COLO829 (cell line): Measurements from ENCODE around the gene WDR37.

Source experiments
- DNase-seq: peaks from one replicate; pipeline ENCODE4 v3.0.0; 2012; ENCODE audit warnings: low spot score

WDR37 gene

GRCh38 chr10:1074748-1075308 lies 18.6 kb downstream of the WDR37 start:
- no peak for DNase-seq

- no peak for DNase-seq
These were observed 22.5 kb downstream of the WDR37 start for GRCh38 chr10:1078668-1079067.

GRCh38 chr10:1083581-1083980 lies 27.4 kb downstream of the WDR37 start:
- no peak for DNase-seq

GRCh38 chr10:1084011-1084950 lies 28.1 kb downstream of the WDR37 start:
- no peak for DNase-seq

- DNase-seq: no peak
These were observed 29.1 kb downstream of the WDR37 start for GRCh38 chr10:1085258-1085657.

GRCh38 chr10:1086787-1087186 lies 30.6 kb downstream of the WDR37 start:
- no peak for DNase-seq

- DNase-seq: no peak
These were observed 33.0 kb downstream of the WDR37 start for GRCh38 chr10:1089017-1089689.

- DNase-seq: no peak
These were observed 34.5 kb downstream of the WDR37 start for GRCh38 chr10:1090696-1091095.

- DNase-seq: no peak
These were observed 37.5 kb downstream of the WDR37 start for GRCh38 chr10:1093696-1094095.

- DNase-seq: no peak
These were observed 38.2 kb downstream of the WDR37 start for GRCh38 chr10:1094112-1095057.

GRCh38 chr10:1095498-1095897 lies 39.3 kb downstream of the WDR37 start:
- no peak for DNase-seq

- no peak for DNase-seq
These were observed 40.2 kb downstream of the WDR37 start for GRCh38 chr10:1096287-1096889.

- DNase-seq: no peak
These were observed 41.3 kb downstream of the WDR37 start for GRCh38 chr10:1097436-1097835.

GRCh38 chr10:1100143-1100542 lies 44.0 kb downstream of the WDR37 start:
- DNase-seq: no peak

- no peak for DNase-seq
These were observed 44.6 kb downstream of the WDR37 start for GRCh38 chr10:1100691-1101368.

GRCh38 chr10:1101946-1102345 lies 45.8 kb downstream of the WDR37 start:
- no peak for DNase-seq

GRCh38 chr10:1102416-1102815 lies 46.2 kb downstream of the WDR37 start:
- no peak for DNase-seq

GRCh38 chr10:1102831-1103230 lies 46.6 kb downstream of the WDR37 start:
- DNase-seq: no peak

GRCh38 chr10:1103551-1103950 lies 47.4 kb downstream of the WDR37 start:
- DNase-seq: no peak

GRCh38 chr10:1104971-1105370 lies 48.8 kb downstream of the WDR37 start:
- no peak for DNase-seq

GRCh38 chr10:1107004-1107403 lies 50.8 kb downstream of the WDR37 start:
- DNase-seq: no peak
